ENCODE results near the gene ZNF444. TPM values are rescaled to one million over a fixed set of nuclear protein-coding genes. Genes with fewer than 3 reads are reported as not detected.

ZNF444 gene
- total RNA-seq, 6 experiments from 2014 or later = 20.6 to 28.4 (median 22.5) TPM

DNA sequence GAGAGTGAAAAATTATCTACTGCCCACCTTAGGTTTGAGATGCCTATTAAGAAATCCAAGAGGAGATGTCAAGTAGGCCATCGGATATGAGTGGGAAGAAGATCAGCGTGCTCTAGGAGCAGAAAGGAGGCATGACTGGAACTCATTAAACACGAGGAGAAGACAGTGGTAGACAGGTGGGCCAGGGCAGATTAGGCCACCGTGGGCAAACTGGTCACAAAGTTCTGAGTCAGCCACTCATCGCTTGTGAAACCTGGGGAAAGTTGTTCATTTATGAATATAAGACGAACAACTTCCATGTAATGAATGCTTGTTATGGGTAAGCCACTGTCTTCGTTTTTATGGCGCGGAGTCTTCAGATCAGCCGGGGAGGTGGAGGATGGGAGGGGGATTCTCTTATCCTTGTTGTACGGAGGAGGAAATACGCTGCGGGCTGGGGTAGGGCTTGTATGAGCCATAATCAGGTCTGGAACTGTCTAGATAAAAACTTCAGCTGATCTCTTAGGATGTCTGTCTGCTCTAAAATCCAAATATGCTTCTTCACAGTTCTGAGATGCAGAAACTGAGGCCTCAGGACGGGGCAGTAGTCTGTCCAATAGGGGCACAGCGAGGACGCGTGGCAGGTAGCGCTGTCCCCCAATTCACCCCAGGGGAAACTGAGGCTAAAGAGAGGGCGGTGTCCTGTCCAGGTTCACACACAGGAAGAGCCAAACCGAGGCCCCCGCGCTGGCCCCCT is 1.1 kb upstream of the ZNF444 start:
- Mint-ChIP-seq H3K36me3 (ENCODE audit: low read depth) (no peaks in the 10 kb centered on the region; the same call in 1 of the 2 replicates), H3K27me3 (ENCODE audit: insufficient read depth) (peaks cover 2% of the 10 kb centered on the region; the same call in 1 of the 2 replicates), H3K4me3 (peak overlapping the region; percentile 86), H3K4me1 (ENCODE audit: low read depth) (peaks cover 22% of the 10 kb centered on the region), H3K9me3 (no peaks in the 10 kb centered on the region), H3K27ac (peak overlapping the region; percentile 97)
- DNase-seq = no peak
- TF ChIP-seq, protein P1, sequence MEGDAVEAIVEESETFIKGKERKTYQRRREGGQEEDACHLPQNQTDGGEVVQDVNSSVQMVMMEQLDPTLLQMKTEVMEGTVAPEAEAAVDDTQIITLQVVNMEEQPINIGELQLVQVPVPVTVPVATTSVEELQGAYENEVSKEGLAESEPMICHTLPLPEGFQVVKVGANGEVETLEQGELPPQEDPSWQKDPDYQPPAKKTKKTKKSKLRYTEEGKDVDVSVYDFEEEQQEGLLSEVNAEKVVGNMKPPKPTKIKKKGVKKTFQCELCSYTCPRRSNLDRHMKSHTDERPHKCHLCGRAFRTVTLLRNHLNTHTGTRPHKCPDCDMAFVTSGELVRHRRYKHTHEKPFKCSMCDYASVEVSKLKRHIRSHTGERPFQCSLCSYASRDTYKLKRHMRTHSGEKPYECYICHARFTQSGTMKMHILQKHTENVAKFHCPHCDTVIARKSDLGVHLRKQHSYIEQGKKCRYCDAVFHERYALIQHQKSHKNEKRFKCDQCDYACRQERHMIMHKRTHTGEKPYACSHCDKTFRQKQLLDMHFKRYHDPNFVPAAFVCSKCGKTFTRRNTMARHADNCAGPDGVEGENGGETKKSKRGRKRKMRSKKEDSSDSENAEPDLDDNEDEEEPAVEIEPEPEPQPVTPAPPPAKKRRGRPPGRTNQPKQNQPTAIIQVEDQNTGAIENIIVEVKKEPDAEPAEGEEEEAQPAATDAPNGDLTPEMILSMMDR (IDR thresholded peaks at IDR 0.05) = no peak

DNA sequence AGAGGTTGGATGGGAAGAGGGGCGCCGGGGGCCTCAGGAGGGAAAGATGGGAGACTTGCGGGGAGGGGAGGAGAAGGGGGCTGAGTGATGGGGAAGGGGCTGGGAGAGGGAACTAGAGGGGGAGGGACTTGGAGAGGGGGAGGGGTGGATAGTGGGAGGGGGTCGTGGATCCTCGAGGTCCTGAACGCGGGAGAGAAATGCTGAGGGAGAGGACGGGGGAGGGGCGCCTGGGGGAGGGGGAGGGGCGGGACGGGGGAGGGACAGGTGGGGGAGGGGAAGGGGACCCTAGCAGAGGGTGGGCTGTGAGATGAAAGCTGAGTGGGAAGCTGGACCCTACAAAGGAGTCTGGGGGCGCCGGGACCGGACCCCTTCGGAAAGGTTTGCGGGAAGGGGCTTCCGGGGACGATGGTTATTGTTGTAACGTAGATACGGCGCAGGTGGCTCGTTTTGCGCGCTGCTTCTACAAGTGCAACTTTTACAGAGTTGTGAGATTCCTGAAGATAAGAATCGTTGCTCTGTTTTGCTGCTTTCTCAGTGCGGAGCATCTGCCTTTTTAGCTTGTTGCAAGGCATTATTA is 418 bp downstream of the ZNF444 start:
- Mint-ChIP-seq H3K4me3 (peak overlapping the region; percentile 86), H3K27ac (peak overlapping the region; percentile 97), H3K9me3 (no peaks in the 10 kb centered on the region), H3K36me3 (ENCODE audit: low read depth) (no peaks in the 10 kb centered on the region; the same call in 1 of the 2 replicates), H3K4me1 (ENCODE audit: low read depth) (peaks cover 22% of the 10 kb centered on the region), H3K27me3 (ENCODE audit: insufficient read depth) (peaks cover 2% of the 10 kb centered on the region; the same call in 1 of the 2 replicates)
- TF ChIP-seq, protein P1 (IDR thresholded peaks at IDR 0.05) = no peak
- no peak for DNase-seq

DNA sequence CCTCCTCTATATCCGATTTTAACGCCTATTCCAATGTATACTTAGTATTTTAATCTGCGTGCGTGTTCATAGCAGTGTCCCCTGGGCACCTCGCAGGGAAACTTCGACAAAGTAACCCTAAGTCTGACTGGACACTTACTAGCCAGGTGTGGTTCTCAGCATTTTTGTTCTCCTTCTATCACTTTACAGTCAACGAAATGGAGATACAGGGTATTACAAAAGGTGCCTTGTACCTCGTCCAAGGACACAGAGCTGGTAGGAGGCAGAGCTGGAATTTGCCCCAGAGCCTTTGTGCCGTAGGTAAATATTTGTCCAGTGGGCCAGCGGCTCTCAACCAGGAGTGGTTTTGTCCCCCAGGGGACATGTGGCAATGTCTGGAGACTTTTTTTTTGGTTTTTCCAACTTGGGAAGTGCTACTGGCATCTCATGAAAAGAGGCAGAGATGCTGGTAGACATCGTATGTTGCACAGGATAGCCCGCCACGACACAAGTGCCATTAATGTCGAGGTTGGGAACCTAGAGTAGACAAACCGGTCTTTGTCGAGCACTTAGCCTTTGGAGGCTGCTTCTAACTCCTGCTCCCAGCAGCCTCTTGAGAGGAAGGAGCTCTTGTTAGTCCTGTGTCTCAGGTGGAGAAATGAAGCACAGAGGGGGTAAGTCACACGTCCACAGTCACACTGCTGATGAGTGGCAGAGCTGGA is 1.1 kb downstream of the ZNF444 start:
- H3K4me3 Mint-ChIP-seq = peak overlapping the region; percentile 85
- no peaks in the 10 kb centered on the region; the same call in 1 of the 2 replicates for H3K36me3 Mint-ChIP-seq (ENCODE audit: low read depth)
- H3K9me3 Mint-ChIP-seq = no peaks in the 10 kb centered on the region
- no peak for DNase-seq
- TF ChIP-seq, protein P1 (IDR thresholded peaks at IDR 0.05) = no peak
- H3K4me1 Mint-ChIP-seq (ENCODE audit: low read depth) = peaks cover 22% of the 10 kb centered on the region
- H3K27ac Mint-ChIP-seq = peak overlapping the region; percentile 61
- H3K27me3 Mint-ChIP-seq (ENCODE audit: insufficient read depth) = peaks cover 2% of the 10 kb centered on the region; the same call in 1 of the 2 replicates

DNA sequence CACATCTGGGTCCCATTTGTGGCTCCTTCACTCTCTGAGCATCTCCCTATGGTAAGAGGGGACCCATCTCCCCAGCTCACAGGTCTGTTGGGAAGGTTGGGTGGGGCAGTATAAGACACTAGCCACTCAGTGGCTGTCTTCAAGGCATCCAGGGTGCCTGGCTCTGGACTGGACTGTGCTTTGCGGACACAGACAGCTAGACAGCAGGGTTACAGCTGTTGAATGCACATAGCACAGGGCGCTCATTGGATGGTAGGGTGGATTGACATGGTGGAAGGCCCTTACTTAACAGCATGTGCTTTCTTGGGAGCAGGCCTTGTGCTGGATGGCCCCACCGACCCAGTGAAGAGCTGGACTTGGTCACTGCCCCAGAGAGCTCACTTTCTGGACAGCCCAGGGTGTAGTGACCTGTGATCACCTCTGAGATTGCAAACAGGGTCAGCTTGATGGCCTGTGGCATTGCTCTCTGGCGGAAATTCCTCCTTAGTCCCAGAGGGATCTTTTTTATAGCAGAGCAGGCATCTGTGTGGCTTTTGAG is 1.9 kb downstream of the ZNF444 start:
- H3K36me3 Mint-ChIP-seq (ENCODE audit: low read depth) = peaks cover 1% of the 10 kb centered on the region; the same call in 1 of the 2 replicates
- H3K27ac Mint-ChIP-seq = no peak overlapping the region

DNA sequence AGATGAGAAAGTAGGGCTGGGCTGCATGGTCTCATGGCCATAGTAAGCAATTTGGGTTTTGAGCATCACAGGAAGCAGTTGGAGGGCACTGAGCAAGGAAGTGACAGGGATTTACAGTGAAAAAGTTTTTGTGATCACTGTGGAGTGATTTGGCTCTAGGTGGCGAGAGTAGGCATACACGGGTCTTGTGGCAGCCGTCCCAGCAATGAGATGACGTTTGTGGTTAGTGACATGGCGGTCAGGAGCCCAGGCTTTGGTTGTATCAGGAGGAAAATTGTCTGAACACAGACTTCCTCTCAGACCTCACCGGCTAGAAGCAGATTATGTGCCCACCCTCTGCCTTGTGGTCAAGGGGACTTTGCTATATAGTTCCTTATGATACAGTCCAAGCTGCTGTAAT is 3.3 kb downstream of the ZNF444 start:
- no peak overlapping the region for H3K4me3 Mint-ChIP-seq
- no peak overlapping the region for H3K27ac Mint-ChIP-seq
- no peak for DNase-seq
- peaks cover 22% of the 10 kb centered on the region for H3K4me1 Mint-ChIP-seq (ENCODE audit: low read depth)
- H3K9me3 Mint-ChIP-seq = no peaks in the 10 kb centered on the region
- peaks cover 11% of the 10 kb centered on the region for H3K36me3 Mint-ChIP-seq (ENCODE audit: low read depth)
- H3K27me3 Mint-ChIP-seq (ENCODE audit: insufficient read depth) = no peaks in the 10 kb centered on the region
- TF ChIP-seq, protein P1 (IDR thresholded peaks at IDR 0.05) = no peak

More for the DNA sequence above, 1.9 kb downstream of the ZNF444 start:
- peaks cover 2% of the 10 kb centered on the region; the same call in 1 of the 2 replicates for H3K27me3 Mint-ChIP-seq (ENCODE audit: insufficient read depth)
- H3K9me3 Mint-ChIP-seq = no peaks in the 10 kb centered on the region
- DNase-seq = no peak
- TF ChIP-seq, protein P1 (IDR thresholded peaks at IDR 0.05) = no peak
- H3K4me3 Mint-ChIP-seq = no peak overlapping the region
- peaks cover 22% of the 10 kb centered on the region for H3K4me1 Mint-ChIP-seq (ENCODE audit: low read depth)
